ENCODE data around the gene NPAS3.

- TF ChIP-seq CTCF (IDR thresholded peaks at IDR 0.05; ENCODE audit: low read depth, low read length): no peak
- TF ChIP-seq EZH2phosphoT487 (IDR thresholded peaks at IDR 0.05; ENCODE audit: low read depth): no peak
Observed at GRCh38 chr14:33019346-33019745, 80.7 kb downstream of the NPAS3 start.

All from OCI-LY3 (cell line).